H1 (cell line): Measurements from ENCODE around the gene SEC14L5. TPM values are rescaled to one million over a fixed set of nuclear protein-coding genes. Genes with fewer than 3 reads are reported as not detected.

Experiments used
- CTCF ChIA-PET: fragments of 300-600 bp; sonication (Branson Sonifier 250); formaldehyde crosslinking; loops from one replicate; lab custom pipeline; 2021; ENCODE audit not compliant: partially characterized antibody; lab: Charles Lee
- POLR2A ChIA-PET: fragments of 300-600 bp; sonication (Branson Sonifier 250); formaldehyde crosslinking; loops from one replicate; lab custom pipeline; 2021; ENCODE audit warnings: inconsistent platforms; ENCODE audit not compliant: partially characterized antibody; lab: Charles Lee
- DNase-seq, 2 experiments: peaks; one replicate each; pipeline versions ENCODE4 v3.0.0 to v3.0.0-alpha.2; 2010 to 2022; ENCODE audit warnings: low spot score in 2 of 2, low read depth in 1 of 2, mixed read lengths in 1 of 2
- FAIRE-seq: peaks from 2 replicates; lab custom pipeline; 2011; peaks lifted over from hg19 to GRCh38; lab: Jason Lieb, UNC
- H2AFZ ChIP-seq: 2 replicates; pipeline ENCODE4 v1.8.1; 2012; ENCODE audit warnings: low read length, inconsistent platforms
- H2AK5ac ChIP-seq: 2 replicates; pipeline ENCODE4 v1.6.1; 2013; ENCODE audit warnings: low read depth, low read length
- H2BK120ac ChIP-seq: replicated peaks from 2 replicates; pipeline ENCODE3; 2013; ENCODE audit warnings: low read depth, low read length, inconsistent platforms
- H2BK12ac ChIP-seq: 2 replicates; pipeline ENCODE4 v1.6.1; 2013; ENCODE audit warnings: low read depth, low read length
- H2BK15ac ChIP-seq: 2 replicates; pipeline ENCODE4 v1.6.1; 2013; ENCODE audit warnings: low read length
- H2BK20ac ChIP-seq: 2 replicates; pipeline ENCODE4 v1.6.1; 2013; ENCODE audit warnings: low read length
- H2BK5ac ChIP-seq: 2 replicates; pipeline ENCODE4 v1.6.1; 2013; ENCODE audit warnings: low read depth, low read length
- H3K14ac ChIP-seq: 2 replicates; pipeline ENCODE4 v1.6.1; 2013; ENCODE audit warnings: inconsistent platforms; ENCODE audit not compliant: insufficient read length
- H3K18ac ChIP-seq: 2 replicates; pipeline ENCODE4 v1.6.1; 2013; ENCODE audit warnings: low read length; ENCODE audit errors: extremely low read depth
- H3K23ac ChIP-seq: 2 replicates; pipeline ENCODE4 v1.6.1; 2013; ENCODE audit warnings: inconsistent platforms; ENCODE audit not compliant: insufficient read length
- H3K23me2 ChIP-seq: 2 replicates; pipeline ENCODE4 v1.6.1; 2013; ENCODE audit warnings: low read depth, low read length
- H3K27ac ChIP-seq: 2 replicates; pipeline ENCODE4 v1.6.1; 2011; ENCODE audit warnings: low read depth, low read length, inconsistent platforms
- H3K27me3 ChIP-seq, 4 experiments: replicated peaks in 1 of 4; 1 replicate in 1 of 4; 2 replicates in 3 of 4; pipeline versions ENCODE4 v1.6.1 to v1.8.1; 2011 to 2013; ENCODE audit warnings: low read length in 3 of 4, mild to moderate bottlenecking in 3 of 4, inconsistent platforms in 2 of 4, mixed read lengths in 2 of 4, moderate library complexity in 1 of 4; ENCODE audit not compliant: control insufficient read depth in 3 of 4, insufficient read depth in 3 of 4; ENCODE audit errors: extremely low read depth in 1 of 4
- H3K36me3 ChIP-seq, 4 experiments: 2 replicates each; pipeline versions ENCODE4 v1.6.1 to v1.8.1; 2011 to 2013; ENCODE audit warnings: mild to moderate bottlenecking in 4 of 4, low read length in 3 of 4, moderate library complexity in 2 of 4, control low read depth in 1 of 4, inconsistent platforms in 1 of 4; ENCODE audit not compliant: insufficient read depth in 4 of 4, control insufficient read depth in 2 of 4
- H3K4ac ChIP-seq: replicated peaks from 2 replicates; pipeline ENCODE3; 2013; ENCODE audit warnings: low read length, low read depth, mixed read lengths, inconsistent platforms; ENCODE audit not compliant: insufficient read length
- H3K4me1 ChIP-seq, 4 experiments: replicated peaks in 1 of 4; 1 replicate in 1 of 4; 2 replicates in 3 of 4; pipeline versions ENCODE4 v1.6.1 to v1.8.1; 2011 to 2013; ENCODE audit warnings: low read length in 3 of 4, inconsistent platforms in 2 of 4, mixed read lengths in 1 of 4; ENCODE audit not compliant: insufficient read depth in 4 of 4, control insufficient read depth in 3 of 4
- H3K4me2 ChIP-seq, 2 experiments: 2 replicates each; pipeline versions ENCODE4 v1.6.1 to v1.8.1; 2011 to 2013; ENCODE audit warnings: low read depth in 2 of 2, low read length in 2 of 2, control low read depth in 1 of 2, inconsistent platforms in 1 of 2, mild to moderate bottlenecking in 1 of 2; ENCODE audit not compliant: insufficient read depth in 1 of 2
- H3K4me3 ChIP-seq, 4 experiments: fragments of 200-600, 300-600 bp in 1 of 4; sonication (generic), shearing (Covaris generic), sonication (Bioruptor Twin) in 1 of 4; 2 replicates each; pipeline versions ENCODE4 v1.5.1 to v1.8.1; 2011 to 2016; ENCODE audit warnings: low read length in 4 of 4, low read depth in 3 of 4, control low read depth in 2 of 4, inconsistent platforms in 2 of 4, mild to moderate bottlenecking in 2 of 4, mixed read lengths in 1 of 4, moderate library complexity in 1 of 4; ENCODE audit not compliant: insufficient read depth in 2 of 4; ENCODE audit errors: extremely low read depth in 1 of 4
- H3K56ac ChIP-seq: replicated peaks from 2 replicates; pipeline ENCODE3; 2013; ENCODE audit warnings: low read depth, mild to moderate bottlenecking, mixed read lengths, low read length, inconsistent platforms; ENCODE audit not compliant: insufficient read length
- H3K79me1 ChIP-seq: 2 replicates; pipeline ENCODE4 v1.6.1; 2013; ENCODE audit warnings: low read depth, low read length, control low read depth
- H3K79me2 ChIP-seq, 2 experiments: 2 replicates each; pipeline versions ENCODE4 v1.6.1 to v1.8.1; 2012 to 2013; ENCODE audit warnings: low read length in 2 of 2, mild to moderate bottlenecking in 2 of 2, inconsistent platforms in 1 of 2; ENCODE audit not compliant: insufficient read depth in 2 of 2, control insufficient read depth in 1 of 2
- H3K9ac ChIP-seq, 4 experiments: replicated peaks in 1 of 4; 1 replicate in 1 of 4; 2 replicates in 3 of 4; pipeline versions ENCODE4 v1.6.1 to v1.8.1; 2011 to 2013; ENCODE audit warnings: low read depth in 3 of 4, low read length in 3 of 4, control low read depth in 2 of 4, mild to moderate bottlenecking in 2 of 4, moderate library complexity in 2 of 4, inconsistent platforms in 1 of 4; ENCODE audit errors: extremely low read depth in 1 of 4
- H3K9me3 ChIP-seq, 2 experiments: 2 replicates each; pipeline versions ENCODE4 v1.6.1 to v1.8.1; 2012 to 2013; ENCODE audit warnings: mild to moderate bottlenecking in 2 of 2, moderate library complexity in 2 of 2, control low read depth in 1 of 2, inconsistent platforms in 1 of 2, low read depth in 1 of 2, low read length in 1 of 2, mixed read lengths in 1 of 2; ENCODE audit not compliant: insufficient read depth in 2 of 2
- H4K20me1 ChIP-seq, 2 experiments: replicated peaks in 1 of 2; 2 replicates each; pipeline versions ENCODE3 to v1.8.1; 2011 to 2013; ENCODE audit warnings: inconsistent platforms in 2 of 2, low read length in 2 of 2, mild to moderate bottlenecking in 1 of 2; ENCODE audit not compliant: insufficient read depth in 2 of 2, control insufficient read depth in 1 of 2
- H4K5ac ChIP-seq: 2 replicates; pipeline ENCODE4 v1.6.1; 2013; ENCODE audit warnings: low read length, low read depth, mixed read lengths, inconsistent platforms; ENCODE audit not compliant: insufficient read length
- H4K8ac ChIP-seq: 2 replicates; pipeline ENCODE4 v1.8.0; 2013; ENCODE audit warnings: mild to moderate bottlenecking, moderate library complexity, low read length, inconsistent platforms; ENCODE audit not compliant: insufficient read depth; ENCODE audit errors: extremely low read depth
- H4K91ac ChIP-seq: replicated peaks from 2 replicates; pipeline ENCODE3; 2013; ENCODE audit warnings: low read length, mixed read lengths, inconsistent platforms; ENCODE audit not compliant: insufficient read length
- CBX5 ChIP-seq: fragments of 300-800, 300-1000 bp; sonication (generic); IDR thresholded peaks from 2 replicates; pipeline ENCODE4 v1.7.1; 2016; ENCODE audit warnings: antibody characterized with exemption, low read length, low read depth
- CEBPB ChIP-seq: IDR thresholded peaks from 2 replicates; pipeline ENCODE4 v1.6.1; 2012; ENCODE audit warnings: low read depth, low read length
- E2F6 ChIP-seq: IDR thresholded peaks from 2 replicates; pipeline ENCODE4 v1.6.1; 2012; ENCODE audit warnings: inconsistent platforms
- FOSL1 ChIP-seq: IDR thresholded peaks from 2 replicates; pipeline ENCODE4 v1.6.1; 2011; ENCODE audit warnings: mild to moderate bottlenecking, low read depth, low read length, moderate library complexity; ENCODE audit not compliant: insufficient read depth
- JUN ChIP-seq: IDR thresholded peaks from 2 replicates; pipeline ENCODE4 v1.6.1; 2011; ENCODE audit warnings: low read depth, mild to moderate bottlenecking, improper control_type of control experiment, low read length
- KDM1A ChIP-seq: fragments of 200-600, 300-600 bp; sonication (generic); IDR thresholded peaks from 2 replicates; pipeline ENCODE4 v1.7.1; 2016; ENCODE audit warnings: mild to moderate bottlenecking, low read length, borderline replicate concordance
- NANOG ChIP-seq: IDR thresholded peaks from 2 replicates; pipeline ENCODE4 v1.6.1; 2011; ENCODE audit warnings: low read length, low read depth, mild to moderate bottlenecking, inconsistent platforms; ENCODE audit not compliant: insufficient read depth, poor library complexity, severe bottlenecking
- POU5F1 ChIP-seq: IDR thresholded peaks from 2 replicates; pipeline ENCODE4 v1.6.1; 2011; ENCODE audit warnings: low read depth, mild to moderate bottlenecking, low read length, moderate library complexity
- RBBP5 ChIP-seq: IDR thresholded peaks from 2 replicates; pipeline ENCODE4 v1.7.1; 2012; ENCODE audit warnings: low read depth, mild to moderate bottlenecking, inconsistent platforms, low read length, moderate library complexity, borderline replicate concordance
- RXRA ChIP-seq: IDR thresholded peaks from 2 replicates; pipeline ENCODE4 v1.6.1; 2011; ENCODE audit warnings: low read depth, mild to moderate bottlenecking, low read length, moderate library complexity; ENCODE audit not compliant: insufficient read depth
- SAP30 ChIP-seq: fragments of 300-600 bp; sonication (generic); IDR thresholded peaks from 2 replicates; pipeline ENCODE4 v1.7.1; 2012; ENCODE audit warnings: low read length, moderate library complexity, mild to moderate bottlenecking, inconsistent platforms; ENCODE audit not compliant: insufficient read depth, insufficient replicate concordance
- SRF ChIP-seq: IDR thresholded peaks from 2 replicates; pipeline ENCODE4 v1.6.1; 2011; ENCODE audit warnings: mild to moderate bottlenecking, low read depth, low read length, moderate library complexity
- TAF7 ChIP-seq: optimal IDR thresholded peaks from 2 replicates; pipeline ENCODE3; 2011; ENCODE audit warnings: low read depth, mild to moderate bottlenecking, inconsistent platforms, low read length, moderate library complexity, borderline replicate concordance
- TBP ChIP-seq: IDR thresholded peaks from 2 replicates; pipeline ENCODE4 v1.6.1; 2011; ENCODE audit warnings: low read depth, low read length, improper control_type of control experiment
- WGBS, 2 experiments: shearing (Covaris generic) in 1 of 2; methylation state at CpG; one replicate each; pipeline versions ENCODE4 v1.1.6 to v1.1.7; 2013 to 2015; ENCODE audit warnings: low lambda C conversion rate in 2 of 2, mixed read lengths in 2 of 2, inconsistent platforms in 1 of 2, low coverage in 1 of 2, missing lambda C conversion rate in 1 of 2; ENCODE audit not compliant: insufficient replicate concordance in 2 of 2, insufficient coverage in 1 of 2, insufficient read length in 1 of 2; ENCODE audit errors: extremely low coverage in 1 of 2, missing lambda C conversion rate in 1 of 2; 5-methylcytosine and 5-hydroxymethylcytosine counted together
- polyA plus RNA-seq, 7 experiments: library from polyadenylated mRNA; depleted of rRNA in 3 of 7; stranded (reverse) in 5 of 7; unstranded in 2 of 7; fragments of >200 nt in 5 of 7; fragments of 200-250 nt in 2 of 7; gene quantifications; 1 replicate in 5 of 7; 2 replicates in 1 of 7; 4 replicates in 1 of 7; pipeline versions ENCODE4 v1.2.1 to v1.2.3, GENCODE V29; 2011 to 2013; ENCODE audit warnings: missing spikeins in 2 of 7, mixed read lengths in 2 of 7
- total RNA-seq: library from RNA; stranded (reverse); fragmentation: NEBNext Ultra II Directional; extraction: Animal tissue kit (Norgen Biotek cat#: 25700); gene quantifications from 2 replicates; pipeline ENCODE4 v1.2.1, GENCODE V29; 2021

Gene SEC14L5
- total and polyA plus RNA-seq, 2 of the 8 experiments (the other 6 are each of a cell fraction or from before 2014, with no cell fraction given) = 1.9 to 3.0 TPM

DNA sequence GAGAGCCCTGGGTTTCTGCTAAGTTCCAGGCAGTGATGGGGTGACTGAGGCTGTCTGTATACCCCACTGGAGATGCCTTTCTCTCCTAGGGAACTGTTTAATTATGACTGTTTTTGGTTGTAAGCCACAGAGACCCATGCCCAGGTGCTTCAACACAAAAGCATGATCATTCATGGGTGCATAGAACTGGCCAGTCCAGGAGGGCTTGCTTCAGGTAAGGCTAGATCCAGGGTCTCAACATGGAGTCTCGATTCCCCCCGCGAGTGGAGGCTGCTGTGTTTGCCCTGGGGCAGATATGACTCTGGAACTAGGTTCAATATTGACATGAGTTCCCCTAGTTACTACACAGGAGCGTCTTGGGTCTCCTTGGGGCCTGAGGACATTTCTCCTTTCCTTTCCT lies 57.8 kb downstream of the SEC14L5 start:
- 71% methylated on average over 4 of the region's 4 CpGs; no CpG with 5 or more reads in 1 of the 2 experiments for WGBS, 2 experiments
- Histone ChIP-seq H3K4ac (no peak overlapping the region), H3K79me2 (no peaks in the 10 kb centered on the region), H2BK20ac (no peak overlapping the region), H3K56ac (no peak overlapping the region), H3K79me1 (no peaks in the 10 kb centered on the region), H4K20me1 (no peaks in the 10 kb centered on the region), H4K8ac (no peak overlapping the region), H2BK120ac (no peak overlapping the region), H3K23ac (no peak overlapping the region), H4K91ac (no peak overlapping the region), H4K5ac (no peak overlapping the region), H3K18ac (no peak overlapping the region), H3K23me2 (no peaks in the 10 kb centered on the region), H2BK12ac (no peak overlapping the region), H3K27me3 (no peaks in the 10 kb centered on the region), H3K9ac (no peak overlapping the region), H3K27ac (no peak overlapping the region), H3K4me3 (no peak overlapping the region), H2BK15ac (no peak overlapping the region), H3K9me3 (no peaks in the 10 kb centered on the region), H2AK5ac (no peak overlapping the region), H3K36me3 (no peaks in the 10 kb centered on the region), H3K4me2 (no peak overlapping the region), H3K14ac (no peak overlapping the region), H3K4me1 (peaks cover 0 to 3% (median under 1%) of the 10 kb centered on the region in 4 experiments; a peak in 2 of 7 replicates), H2AFZ (no peak overlapping the region), H2BK5ac (no peak overlapping the region)
- no peak for FAIRE-seq
- ChIA-PET POLR2A (no interaction called here), CTCF (no interaction called here)
- no peak for DNase-seq
- no peak for TF ChIP-seq FOSL1
- TF ChIP-seq CBX5 = no peak
- no peak for TF ChIP-seq TBP
- TF ChIP-seq NANOG = no peak
- TF ChIP-seq SAP30 = no peak
- no peak for TF ChIP-seq JUN
- TF ChIP-seq SRF = no peak
- TF ChIP-seq KDM1A = no peak
- no peak for TF ChIP-seq TAF7
- TF ChIP-seq CEBPB = no peak
- no peak for TF ChIP-seq E2F6
- no peak for TF ChIP-seq POU5F1
- TF ChIP-seq RXRA = no peak
- TF ChIP-seq RBBP5 = no peak
